Measurements from ENCODE around the gene CABP1. TPM values are rescaled to one million over a fixed set of nuclear protein-coding genes. Genes with fewer than 3 reads are reported as not detected.

The CABP1 gene
- total and polyA plus RNA-seq, 7 donors = 1.6 to 4.8 (median 2.3) TPM

GRCh38 chr12:120651821-120652220, 11.4 kb downstream of the CABP1 start:
- H3K4me3 ChIP-seq = peak overlapping the region; percentile 54
- H3K36me3 ChIP-seq (ENCODE audit: insufficient read depth in 1 of 2, low read depth in 1 of 2) = no peaks in the 10 kb centered on the region
- ATAC-seq (no peak), DNase-seq (no peak)
- no peaks in the 10 kb centered on the region for H3K9me3 ChIP-seq
- H3K4me1 ChIP-seq = peaks cover 6% of the 10 kb centered on the region
- H3K27ac ChIP-seq = no peak overlapping the region
- H3K27me3 ChIP-seq (ENCODE audit: insufficient read depth in 3 of 3, low read length in 2 of 3) = peaks cover 0 to 16% (median 0%) of the 10 kb centered on the region in 3 donors
- WGBS, 3 donors = 61 to 70% (median 65%) methylated on average over 5 of the region's 5 CpGs
- intact Hi-C loops (cut with DNase I) = no loop called here
- TF ChIP-seq CTCF (IDR thresholded peaks at IDR 0.05) = no peak

GRCh38 chr12:120652656-120653435, 12.4 kb downstream of the CABP1 start:
- H3K9me3 ChIP-seq = no peaks in the 10 kb centered on the region
- no peak for DNase-seq

GRCh38 chr12:120653611-120654010, 13.2 kb downstream of the CABP1 start:
- intact Hi-C loops (cut with DNase I) = no loop called here
- Histone ChIP-seq H3K36me3 (ENCODE audit: insufficient read depth in 1 of 2, low read depth in 1 of 2) (no peaks in the 10 kb centered on the region), H3K4me1 (peaks cover 6% of the 10 kb centered on the region), H3K27ac (peak overlapping the region; percentile 53), H3K27me3 (ENCODE audit: insufficient read depth in 3 of 3, low read length in 2 of 3) (peaks cover 0 to 16% (median 0%) of the 10 kb centered on the region in 3 donors), H3K9me3 (no peaks in the 10 kb centered on the region), H3K4me3 (no peak overlapping the region)
- DNase-seq (no peak), ATAC-seq (no peak)
- WGBS, 3 donors = 78 to 84% (median 79%) methylated on average over 11 of the region's 11 CpGs
- no peak for TF ChIP-seq CTCF (IDR thresholded peaks at IDR 0.05)

More at GRCh38 chr12:120652656-120653435, 12.4 kb downstream of the CABP1 start:
- intact Hi-C loops (cut with DNase I) = no loop called here
- Histone ChIP-seq H3K27ac (peak overlapping the region; percentile 53), H3K27me3 (ENCODE audit: insufficient read depth in 3 of 3, low read length in 2 of 3) (peaks cover 0 to 16% (median 0%) of the 10 kb centered on the region in 3 donors), H3K4me3 (no peak overlapping the region), H3K4me1 (peaks cover 6% of the 10 kb centered on the region), H3K36me3 (ENCODE audit: insufficient read depth in 1 of 2, low read depth in 1 of 2) (no peaks in the 10 kb centered on the region)
- no peak for TF ChIP-seq CTCF (IDR thresholded peaks at IDR 0.05)
- no peak for ATAC-seq
- WGBS, 3 donors = 30 to 47% (median 37%) methylated on average over 10 of the region's 10 CpGs

GRCh38 chr12:120654656-120655055, 14.2 kb downstream of the CABP1 start:
- intact Hi-C loops (cut with DNase I) = no loop called here
- peak overlapping the region; percentile 11 for H3K4me3 ChIP-seq
- peaks cover 4% of the 10 kb centered on the region for H3K4me1 ChIP-seq
- no peaks in the 10 kb centered on the region for H3K36me3 ChIP-seq (ENCODE audit: insufficient read depth in 1 of 2, low read depth in 1 of 2)
- no peak for TF ChIP-seq CTCF (IDR thresholded peaks at IDR 0.05)
- 55 to 64% (median 62%) methylated on average over 10 of the region's 10 CpGs for WGBS, 3 donors
- H3K9me3 ChIP-seq = no peaks in the 10 kb centered on the region
- peak overlapping the region; percentile 53 for H3K27ac ChIP-seq
- DNase-seq (peak; percentile 49 to 63), ATAC-seq (peak in 1 of 4 donors; percentile 45)
- H3K27me3 ChIP-seq (ENCODE audit: insufficient read depth in 3 of 3, low read length in 2 of 3) = peaks cover 0 to 12% (median 0%) of the 10 kb centered on the region in 3 donors

Measured in psoas muscle (tissue), 8 donors.